ENCODE results near the gene ALG14. TPM values are rescaled to one million over a fixed set of nuclear protein-coding genes. Genes with fewer than 3 reads are reported as not detected.

The ALG14 gene
- total RNA-seq, 1 experiment from 2014 or later, result 13.0 TPM

DNA sequence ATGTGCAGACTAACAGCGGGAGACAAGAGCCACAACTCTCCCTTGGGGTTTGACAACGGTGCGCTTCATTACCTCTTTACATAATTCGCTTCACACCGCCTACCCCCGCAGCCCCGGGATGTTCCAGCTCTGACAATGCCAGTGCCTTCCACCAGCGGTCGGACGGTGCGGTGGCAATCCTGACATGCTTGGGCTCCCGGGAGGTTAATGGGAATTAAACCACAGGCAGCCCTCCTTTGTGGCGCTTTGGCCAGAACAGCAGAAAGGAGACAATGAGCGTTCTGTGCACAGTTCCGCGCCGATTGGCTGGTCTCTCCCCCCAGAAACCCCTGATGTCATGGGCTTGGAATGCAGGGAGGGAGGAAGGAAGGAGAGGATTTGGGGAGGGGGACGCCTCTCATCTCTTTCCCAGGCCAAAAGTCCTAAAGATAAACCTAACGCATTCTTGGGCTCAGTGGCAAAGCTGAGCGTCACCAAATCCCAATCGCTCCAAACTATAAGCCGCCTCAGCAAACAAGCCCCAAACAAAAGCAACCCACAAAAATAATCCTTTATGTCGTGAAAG is 147.1 kb downstream of the ALG14 start:
- DNase-seq (ENCODE audit: unreplicated experiment), result peak; percentile 59
- H3K4me3 Mint-ChIP-seq (ENCODE audit: unreplicated experiment), result peak overlapping the region; percentile 97
- peaks cover 22% of the 10 kb centered on the region for H3K4me1 Mint-ChIP-seq (ENCODE audit: insufficient read depth, unreplicated experiment)
- BruUV-seq (replicated peaks), result no TSS peak
- no peaks in the 10 kb centered on the region for H3K9me3 Mint-ChIP-seq (ENCODE audit: unreplicated experiment)
- CTCF ChIA-PET, result interaction anchor here (0.7 to 3.1 kb wide), 2 partner anchors 71 to 1406 kb away, joined by 3 to 14 read pairs; no protein-coding TSS in a partner anchor
- POLR2A ChIA-PET, result interaction anchor here (0.6 to 2.1 kb wide), 4 partner anchors 13 to 72 kb away, joined by 3 to 11 read pairs (median 4); no protein-coding TSS in a partner anchor
- H3K27ac Mint-ChIP-seq (ENCODE audit: low read depth, unreplicated experiment), result peak overlapping the region; percentile 69
- H3K36me3 Mint-ChIP-seq (ENCODE audit: insufficient read depth, unreplicated experiment), result no peaks in the 10 kb centered on the region
- no peak for TF ChIP-seq CTCF (IDR thresholded peaks at IDR 0.05; ENCODE audit: unreplicated experiment)
- intact Hi-C loops (cut with micrococcal nuclease), result loop anchor here (1.0 to 10.0 kb wide), 4 partner anchors 49 to 116 kb away; no protein-coding TSS in a partner anchor
- no peaks in the 10 kb centered on the region for H3K27me3 Mint-ChIP-seq (ENCODE audit: insufficient read depth, unreplicated experiment)

GRCh38 chr1:94925004-94925403 is 147.7 kb downstream of the ALG14 start:
- H3K27ac Mint-ChIP-seq (ENCODE audit: low read depth, unreplicated experiment), result peak overlapping the region; percentile 69
- BruUV-seq (replicated peaks), result no TSS peak
- no peak for TF ChIP-seq CTCF (IDR thresholded peaks at IDR 0.05; ENCODE audit: unreplicated experiment)
- intact Hi-C loops (cut with micrococcal nuclease), result loop anchor here (10.0 kb wide), 1 partner anchor 50 kb away; no protein-coding TSS in a partner anchor
- no peaks in the 10 kb centered on the region for H3K9me3 Mint-ChIP-seq (ENCODE audit: unreplicated experiment)
- no peaks in the 10 kb centered on the region for H3K36me3 Mint-ChIP-seq (ENCODE audit: insufficient read depth, unreplicated experiment)
- no peaks in the 10 kb centered on the region for H3K27me3 Mint-ChIP-seq (ENCODE audit: insufficient read depth, unreplicated experiment)
- peaks cover 24% of the 10 kb centered on the region for H3K4me1 Mint-ChIP-seq (ENCODE audit: insufficient read depth, unreplicated experiment)
- peak; percentile 31 for DNase-seq (ENCODE audit: unreplicated experiment)
- peak overlapping the region; percentile 97 for H3K4me3 Mint-ChIP-seq (ENCODE audit: unreplicated experiment)
- ChIA-PET CTCF (interaction anchor here (1.4 to 3.1 kb wide), 3 partner anchors 70 to 119 kb away, joined by 3 to 14 read pairs (median 5); no protein-coding TSS in a partner anchor), POLR2A (interaction anchor here (0.7 to 2.1 kb wide), 6 partner anchors 14 to 82 kb away, joined by 3 to 11 read pairs (median 4); no protein-coding TSS in a partner anchor)

Other genes starting within 250 kb of the ALG14 start
- gene CNN3, start 145.8 kb downstream of the ALG14 start, total RNA-seq (2022), result 44.5 and 48.2 TPM in 2 replicates
- 1.9 and 2.3 TPM in 2 replicates for gene TLCD4, start 44.4 kb upstream of the ALG14 start, total RNA-seq (2022)
- 10.3 and 14.7 TPM in 2 replicates for gene RWDD3, start 161.3 kb upstream of the ALG14 start, total RNA-seq (2022)